NOMO-1 treated with dmso at 0.1 percent for 144 hours (cell line): Measurements from ENCODE around the gene TRAPPC12.
A peak's percentile ranks its signal among the peaks of the same experiment; 100 is the strongest.

Experiments
- DNase-seq: peaks from one replicate; lab custom pipeline; 2025; ENCODE audit not compliant: unreplicated experiment; lab: John Stamatoyannopoulos, UW

Gene TRAPPC12

GRCh38 chr2:3405876-3406275 is 26.4 kb downstream of the TRAPPC12 start:
- DNase-seq: no peak

- DNase-seq: no peak
These were observed 27.0 kb downstream of the TRAPPC12 start for GRCh38 chr2:3406501-3406900.

GRCh38 chr2:3408781-3409180 is 29.3 kb downstream of the TRAPPC12 start:
- no peak for DNase-seq

- no peak for DNase-seq
These were observed 30.2 kb downstream of the TRAPPC12 start for GRCh38 chr2:3409627-3410170.

- no peak for DNase-seq
These were observed 31.6 kb downstream of the TRAPPC12 start for GRCh38 chr2:3411103-3411502.

- no peak for DNase-seq
These were observed 34.2 kb downstream of the TRAPPC12 start for GRCh38 chr2:3413697-3414096.

- DNase-seq: no peak
These were observed 34.8 kb downstream of the TRAPPC12 start for GRCh38 chr2:3414133-3414860.

GRCh38 chr2:3418766-3419404 is 39.4 kb downstream of the TRAPPC12 start:
- DNase-seq: no peak

- no peak for DNase-seq
These were observed 40.7 kb downstream of the TRAPPC12 start for GRCh38 chr2:3420076-3420768.

- no peak for DNase-seq
These were observed 41.4 kb downstream of the TRAPPC12 start for GRCh38 chr2:3420769-3421397.

- DNase-seq: no peak
These were observed 42.1 kb downstream of the TRAPPC12 start for GRCh38 chr2:3421580-3421979.

- no peak for DNase-seq
These were observed 42.8 kb downstream of the TRAPPC12 start for GRCh38 chr2:3422161-3422779.

GRCh38 chr2:3423492-3424170 is 44.1 kb downstream of the TRAPPC12 start:
- peak; percentile 37 for DNase-seq

- DNase-seq: no peak
These were observed 44.8 kb downstream of the TRAPPC12 start for GRCh38 chr2:3424171-3424795.

- no peak for DNase-seq
These were observed 47.1 kb downstream of the TRAPPC12 start for GRCh38 chr2:3426615-3427014.

- no peak for DNase-seq
These were observed 47.8 kb downstream of the TRAPPC12 start for GRCh38 chr2:3427272-3427671.

- DNase-seq: no peak
These were observed 49.1 kb downstream of the TRAPPC12 start for GRCh38 chr2:3428577-3428976.

GRCh38 chr2:3429066-3429610 is 49.6 kb downstream of the TRAPPC12 start:
- no peak for DNase-seq

- peak; percentile 78 for DNase-seq
These were observed 50.7 kb downstream of the TRAPPC12 start for GRCh38 chr2:3430172-3430571.
